RWPE1 (cell line): ENCODE measurements around the gene TNS3.

Source experiments
- CTCF ChIA-PET: fragments of 350-600 bp; sonication (Branson Sonifier 250); formaldehyde crosslinking; extraction: SDS; loops from one replicate; lab custom pipeline; 2021; lab: Yijun Ruan, JAX
- POLR2A ChIA-PET: fragments of 400-600 bp; formaldehyde crosslinking; extraction: SDS; loops from one replicate; lab custom pipeline; 2020; ENCODE audit warnings: antibody characterized with exemption; ENCODE audit not compliant: low non-redundant PET; lab: Yijun Ruan, JAX
- DNase-seq: peaks from one replicate; pipeline ENCODE4 v3.0.0; 2012; ENCODE audit warnings: low spot score
- H3K27ac ChIP-seq: fragments of 450-650 bp; 2 replicates; pipeline ENCODE4 v1.5.1; 2017
- TF ChIP-seq, protein P1 (sequence below): fragments of 450-650 bp; conservative IDR thresholded peaks from 2 replicates; pipeline ENCODE4 v1.5.1; 2017; ENCODE audit warnings: low read depth, mild to moderate bottlenecking

Gene TNS3

DNA sequence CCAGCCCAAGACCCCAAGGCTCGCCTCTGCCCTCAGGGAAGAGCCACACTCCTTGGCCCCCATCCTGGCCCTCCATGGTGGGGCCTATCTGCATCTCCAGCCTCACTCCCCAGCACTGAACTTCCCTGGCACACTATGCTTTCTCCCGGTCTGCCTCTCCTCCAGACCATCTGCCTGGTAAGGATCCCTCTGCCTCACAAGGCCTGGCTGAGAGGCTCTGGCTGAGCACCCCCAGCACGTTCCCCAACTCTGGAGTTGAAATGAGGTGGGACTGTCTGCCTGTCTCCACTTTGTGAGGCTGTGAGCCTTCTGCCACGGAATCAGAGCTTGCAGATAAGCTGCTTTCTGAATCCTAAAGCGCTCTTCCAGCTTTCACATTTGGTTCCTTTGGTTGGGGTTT is 220.7 kb downstream of the TNS3 start:
- ChIA-PET POLR2A (no interaction called here), CTCF (interaction anchor here (0.7 to 1.8 kb wide), 2 partner anchors 95 to 958 kb away, joined by 4 to 6 read pairs; no protein-coding TSS in a partner anchor)
- H3K27ac ChIP-seq: peak overlapping the region; percentile 94
- TF ChIP-seq, protein P1, sequence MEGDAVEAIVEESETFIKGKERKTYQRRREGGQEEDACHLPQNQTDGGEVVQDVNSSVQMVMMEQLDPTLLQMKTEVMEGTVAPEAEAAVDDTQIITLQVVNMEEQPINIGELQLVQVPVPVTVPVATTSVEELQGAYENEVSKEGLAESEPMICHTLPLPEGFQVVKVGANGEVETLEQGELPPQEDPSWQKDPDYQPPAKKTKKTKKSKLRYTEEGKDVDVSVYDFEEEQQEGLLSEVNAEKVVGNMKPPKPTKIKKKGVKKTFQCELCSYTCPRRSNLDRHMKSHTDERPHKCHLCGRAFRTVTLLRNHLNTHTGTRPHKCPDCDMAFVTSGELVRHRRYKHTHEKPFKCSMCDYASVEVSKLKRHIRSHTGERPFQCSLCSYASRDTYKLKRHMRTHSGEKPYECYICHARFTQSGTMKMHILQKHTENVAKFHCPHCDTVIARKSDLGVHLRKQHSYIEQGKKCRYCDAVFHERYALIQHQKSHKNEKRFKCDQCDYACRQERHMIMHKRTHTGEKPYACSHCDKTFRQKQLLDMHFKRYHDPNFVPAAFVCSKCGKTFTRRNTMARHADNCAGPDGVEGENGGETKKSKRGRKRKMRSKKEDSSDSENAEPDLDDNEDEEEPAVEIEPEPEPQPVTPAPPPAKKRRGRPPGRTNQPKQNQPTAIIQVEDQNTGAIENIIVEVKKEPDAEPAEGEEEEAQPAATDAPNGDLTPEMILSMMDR: no peak
- DNase-seq: peak; percentile 26

DNA sequence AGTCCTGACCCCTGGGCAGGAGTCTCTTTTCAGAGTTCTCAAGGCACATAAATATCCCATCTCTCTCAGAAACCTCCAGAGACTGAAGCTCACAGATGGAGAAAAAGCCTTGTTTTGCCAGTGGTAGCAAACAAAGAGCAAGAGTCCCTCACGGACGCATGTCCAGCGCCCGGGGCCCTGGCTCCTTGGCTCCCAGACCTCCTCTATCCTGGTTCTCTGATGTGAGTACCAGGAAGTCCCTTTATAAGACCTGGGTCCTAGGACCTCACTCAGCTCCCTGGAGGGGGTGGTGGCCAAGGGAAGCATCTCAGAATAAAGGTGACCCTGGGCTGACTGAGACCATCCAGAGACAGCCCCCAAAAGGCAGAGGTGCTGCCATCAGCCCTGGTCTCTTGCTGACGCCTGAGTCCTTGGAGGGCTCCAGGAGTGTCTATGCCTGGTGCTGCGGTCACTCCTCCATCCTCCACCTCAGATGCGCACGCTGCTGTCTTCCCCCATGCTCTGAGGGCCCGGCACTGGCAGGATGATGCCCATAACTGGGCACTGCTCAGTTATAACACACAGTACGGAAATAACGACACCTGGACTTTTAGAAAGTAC is 221.5 kb downstream of the TNS3 start:
- ChIA-PET CTCF (interaction anchor here (0.7 to 1.8 kb wide), 3 partner anchors 94 to 957 kb away, joined by 3 to 6 read pairs (median 4); no protein-coding TSS in a partner anchor), POLR2A (no interaction called here)
- TF ChIP-seq, protein P1: no peak
- no peak for DNase-seq
- H3K27ac ChIP-seq: peak overlapping the region; percentile 94

DNA sequence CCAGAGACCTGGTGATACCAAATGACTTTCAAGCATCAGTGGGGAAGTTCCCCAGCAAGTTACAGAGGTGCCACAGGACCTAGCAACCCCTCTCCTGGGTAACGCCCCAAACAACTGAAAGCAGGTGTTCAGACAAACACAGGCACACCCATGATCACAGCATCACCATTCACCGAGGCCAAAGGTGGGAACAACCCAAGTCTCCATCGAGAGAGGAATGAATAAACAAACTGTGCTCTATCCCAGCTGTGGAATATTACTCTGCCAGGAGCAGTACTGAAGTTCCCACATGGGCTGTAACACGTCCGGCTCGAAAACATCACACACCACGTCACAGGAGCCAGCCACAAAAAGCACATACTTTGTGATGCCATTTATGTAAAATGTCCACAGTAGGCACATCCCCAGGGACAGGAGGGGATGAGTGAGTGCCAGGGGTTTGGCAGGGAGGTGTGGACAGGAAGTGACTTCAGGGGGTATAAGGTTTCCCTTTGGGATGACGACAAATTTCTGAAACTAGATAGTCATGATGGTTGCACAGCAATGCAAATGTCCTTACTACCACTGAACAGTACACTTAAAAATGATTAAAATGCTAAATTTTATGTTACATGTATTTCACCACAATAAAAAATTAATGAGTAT is 222.8 kb downstream of the TNS3 start:
- no peak for DNase-seq
- ChIA-PET CTCF (no interaction called here), POLR2A (no interaction called here)
- TF ChIP-seq, protein P1: no peak
- H3K27ac ChIP-seq: peak overlapping the region; percentile 8; the same call in 1 of the 2 replicates

DNA sequence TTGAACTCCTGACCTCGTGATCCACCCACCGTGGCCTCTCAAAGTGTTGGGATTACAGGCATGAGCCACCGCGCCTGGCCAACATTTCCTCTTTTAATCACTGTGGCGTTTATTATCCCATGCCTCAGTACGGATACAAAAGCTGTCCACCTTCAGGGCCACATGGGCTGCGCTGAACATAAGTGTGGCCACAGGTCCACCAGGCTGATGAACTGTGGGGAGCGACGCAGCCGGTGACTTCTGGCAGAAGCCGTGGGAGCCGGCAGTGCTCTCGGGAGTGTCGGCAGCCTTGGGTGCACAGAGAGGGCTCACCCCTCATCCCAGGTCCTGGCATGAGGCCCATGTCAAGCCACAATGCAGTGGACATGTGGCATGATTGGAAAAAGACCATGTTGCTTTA is 223.6 kb downstream of the TNS3 start:
- CTCF ChIA-PET: no interaction called here
- DNase-seq: no peak
- H3K27ac ChIP-seq: peak overlapping the region; percentile 8; the same call in 1 of the 2 replicates
- POLR2A ChIA-PET: no interaction called here
- TF ChIP-seq, protein P1: no peak

DNA sequence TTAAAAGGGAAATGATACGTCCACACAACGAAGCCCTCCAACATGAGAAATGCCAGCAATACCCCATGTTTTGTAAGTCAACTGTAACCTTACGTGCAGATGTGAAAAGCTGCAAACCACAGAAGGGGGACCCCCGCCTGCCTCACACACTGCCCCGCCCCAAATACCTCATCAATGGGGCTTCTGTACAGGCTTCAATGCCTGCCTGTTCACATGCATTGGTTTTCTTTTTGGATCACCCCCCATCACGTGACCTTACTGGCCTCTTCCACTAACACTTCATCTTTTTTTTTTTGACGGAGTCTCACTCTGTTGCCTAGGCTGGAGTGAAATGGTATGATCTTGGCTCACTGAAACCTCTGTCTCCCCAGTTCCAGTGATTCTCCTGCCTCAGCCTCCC is 224.0 kb downstream of the TNS3 start:
- no peak for DNase-seq
- ChIA-PET POLR2A (no interaction called here), CTCF (no interaction called here)
- TF ChIP-seq, protein P1: no peak
- H3K27ac ChIP-seq: no peak overlapping the region

DNA sequence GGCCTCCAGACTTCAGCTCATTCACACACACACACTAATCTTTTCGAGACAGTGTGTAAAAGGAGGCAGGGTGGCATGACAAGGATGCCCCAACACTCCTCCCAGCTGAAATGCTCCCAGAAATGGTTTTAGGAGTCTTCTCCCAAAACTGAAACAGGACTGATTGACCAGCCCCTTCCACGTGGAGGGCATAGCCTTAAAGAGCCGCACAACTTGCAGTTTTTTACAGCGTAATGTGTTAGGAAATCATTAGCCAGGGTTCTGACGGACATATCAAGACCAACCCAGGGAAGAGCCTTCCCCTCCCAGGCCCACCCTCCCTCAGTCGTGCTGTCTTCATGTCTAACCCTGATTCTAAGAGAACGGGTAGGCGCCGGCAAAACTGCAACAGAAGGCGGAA is 224.6 kb downstream of the TNS3 start:
- ChIA-PET POLR2A (no interaction called here), CTCF (no interaction called here)
- TF ChIP-seq, protein P1: no peak
- no peak for DNase-seq
- no peak overlapping the region for H3K27ac ChIP-seq
